Osteoblast (primary cell): ENCODE measurements around the gene NPFFR2. TPM values are rescaled to one million over a fixed set of nuclear protein-coding genes. Genes with fewer than 3 reads are reported as not detected.
"Not testable (repeated sequence)": the region's sequence is repeated elsewhere in the genome, so short reads cannot be mapped to it uniquely, and the experiment has no call there.

Experiments used
- DNase-seq: peaks from one replicate; pipeline ENCODE4 v3.0.0; 2011; ENCODE audit warnings: low spot score, mixed read lengths; ENCODE audit not compliant: insufficient read length; ENCODE audit errors: missing footprints
- H2AFZ ChIP-seq: 2 replicates; pipeline ENCODE4 v1.6.0; 2011; ENCODE audit warnings: mild to moderate bottlenecking, low read length
- H3K27ac ChIP-seq: 2 replicates; pipeline ENCODE4 v1.5.1; 2011; ENCODE audit warnings: mild to moderate bottlenecking, low read depth, low read length, moderate library complexity
- H3K27me3 ChIP-seq: 2 replicates; pipeline ENCODE4 v1.6.0; 2012; ENCODE audit warnings: mild to moderate bottlenecking, control low read depth, inconsistent platforms, low read length, moderate library complexity; ENCODE audit not compliant: insufficient read depth
- H3K36me3 ChIP-seq: 2 replicates; pipeline ENCODE4 v1.5.1; 2011; ENCODE audit warnings: mild to moderate bottlenecking, low read length, control low read depth, moderate library complexity; ENCODE audit not compliant: insufficient read depth
- H3K4me1 ChIP-seq: 2 replicates; pipeline ENCODE4 v1.5.1; 2011; ENCODE audit warnings: mild to moderate bottlenecking, low read length, control low read depth, moderate library complexity; ENCODE audit not compliant: insufficient read depth
- H3K4me2 ChIP-seq: 2 replicates; pipeline ENCODE4 v1.6.0; 2011; ENCODE audit warnings: mild to moderate bottlenecking, low read length; ENCODE audit not compliant: insufficient read depth
- H3K4me3 ChIP-seq: fragments of 200-600 bp; sonication (generic); 3 replicates; pipeline ENCODE4 v1.5.1; 2012; ENCODE audit warnings: mild to moderate bottlenecking, low read length, inconsistent platforms; ENCODE audit not compliant: insufficient read depth
- H3K79me2 ChIP-seq: 2 replicates; pipeline ENCODE4 v1.6.0; 2012; ENCODE audit warnings: mild to moderate bottlenecking, low read length, control low read depth, inconsistent platforms; ENCODE audit not compliant: insufficient read depth
- H3K9me3 ChIP-seq: 2 replicates; pipeline ENCODE4 v1.5.1; 2011; ENCODE audit warnings: low read depth, low read length, control low read depth
- H4K20me1 ChIP-seq: 2 replicates; pipeline ENCODE4 v1.6.0; 2012; ENCODE audit warnings: mild to moderate bottlenecking, low read length, control low read depth; ENCODE audit not compliant: insufficient read depth
- CTCF ChIP-seq: IDR thresholded peaks from 2 replicates; pipeline ENCODE4 v1.5.1; 2011; ENCODE audit warnings: mild to moderate bottlenecking, low read depth, low read length, moderate library complexity; ENCODE audit errors: extremely low read depth
- total RNA-seq: library from RNA; depleted of rRNA; stranded (reverse); fragments of >200 nt; gene quantifications from 2 replicates; pipeline ENCODE4 v1.2.3, GENCODE V29; 2012

The NPFFR2 gene
- total RNA-seq, 1 donor: not detected

GRCh38 chr4:72144241-72144640 is 112.4 kb downstream of the NPFFR2 start:
- H3K27me3 ChIP-seq: no peaks in the 10 kb centered on the region
- DNase-seq: no peak
- H3K27ac ChIP-seq: no peak overlapping the region
- H2AFZ ChIP-seq: no peak overlapping the region
- H3K36me3 ChIP-seq: no peaks in the 10 kb centered on the region
- no peak for TF ChIP-seq CTCF
- no peak overlapping the region for H3K4me2 ChIP-seq
- no peak overlapping the region for H3K4me3 ChIP-seq
- H3K4me1 ChIP-seq: no peaks in the 10 kb centered on the region
- no peaks in the 10 kb centered on the region for H3K9me3 ChIP-seq
- no peaks in the 10 kb centered on the region for H3K79me2 ChIP-seq
- no peaks in the 10 kb centered on the region for H4K20me1 ChIP-seq

- Histone ChIP-seq H3K9me3 (no peaks in the 10 kb centered on the region), H3K27ac (no peak overlapping the region), H3K36me3 (no peaks in the 10 kb centered on the region), H3K79me2 (no peaks in the 10 kb centered on the region), H3K4me1 (no peaks in the 10 kb centered on the region), H3K4me3 (no peak overlapping the region), H3K27me3 (no peaks in the 10 kb centered on the region), H4K20me1 (no peaks in the 10 kb centered on the region), H3K4me2 (no peak overlapping the region), H2AFZ (no peak overlapping the region)
- no peak for DNase-seq
- TF ChIP-seq CTCF: no peak
Measured at GRCh38 chr4:72152731-72153130, 120.9 kb downstream of the NPFFR2 start.

- not testable (repeated sequence) for H3K36me3 ChIP-seq, H4K20me1 ChIP-seq, H2AFZ ChIP-seq, H3K27ac ChIP-seq, H3K9me3 ChIP-seq, H3K27me3 ChIP-seq, DNase-seq, H3K4me3 ChIP-seq, H3K4me2 ChIP-seq, H3K4me1 ChIP-seq, H3K79me2 ChIP-seq
Measured at GRCh38 chr4:72153634-72154033, 121.8 kb downstream of the NPFFR2 start.

DNA sequence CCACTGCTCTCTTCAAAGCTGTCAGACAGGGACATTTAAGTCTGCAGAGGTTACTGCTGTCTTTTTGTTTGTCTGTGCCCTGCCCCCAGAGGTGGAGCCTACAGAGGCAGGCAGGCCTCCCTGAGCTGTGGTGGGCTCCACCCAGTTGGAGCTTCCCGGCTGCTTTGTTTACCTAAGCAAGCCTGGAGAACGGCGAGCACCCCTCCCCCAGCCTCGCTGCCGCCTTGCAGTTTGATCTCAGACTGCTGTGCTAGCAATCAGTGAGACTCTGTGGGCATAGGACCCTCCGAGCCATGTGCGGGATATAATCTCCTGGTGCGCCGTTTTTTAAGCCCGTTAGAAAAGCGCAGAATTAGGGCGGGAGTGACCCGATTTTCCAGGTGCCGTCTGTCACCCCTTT is 137.5 kb downstream of the NPFFR2 start:
- H3K9me3 ChIP-seq, H3K27me3 ChIP-seq, H3K27ac ChIP-seq, H3K36me3 ChIP-seq, H2AFZ ChIP-seq, DNase-seq, H3K4me3 ChIP-seq, H4K20me1 ChIP-seq, H3K4me2 ChIP-seq, H3K4me1 ChIP-seq, H3K79me2 ChIP-seq: not testable (repeated sequence)

DNA sequence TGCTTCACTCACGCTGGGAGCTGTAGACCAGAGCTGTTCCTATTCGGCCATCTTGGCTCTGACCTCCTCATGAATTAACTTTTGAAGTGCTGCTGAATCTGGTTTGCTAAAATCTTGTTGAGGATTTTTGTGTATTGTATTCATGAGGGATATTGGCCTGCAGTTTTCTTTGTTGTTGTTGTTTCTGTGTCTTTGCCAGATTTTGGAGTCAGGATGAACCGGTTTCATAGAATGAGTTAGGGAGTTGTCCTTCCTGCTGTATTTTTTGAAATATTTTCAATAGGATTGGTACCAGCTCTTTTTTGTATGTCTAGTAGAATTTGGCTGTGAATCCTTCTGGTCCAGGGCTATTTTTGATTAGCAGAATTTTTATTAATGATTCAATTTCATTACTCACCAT is 138.1 kb downstream of the NPFFR2 start:
- no peaks in the 10 kb centered on the region for H3K36me3 ChIP-seq
- no peak overlapping the region for H3K4me2 ChIP-seq
- TF ChIP-seq CTCF: no peak
- no peaks in the 10 kb centered on the region for H3K9me3 ChIP-seq
- H3K4me3 ChIP-seq: no peak overlapping the region
- no peaks in the 10 kb centered on the region for H3K79me2 ChIP-seq
- no peak overlapping the region for H2AFZ ChIP-seq
- H3K27ac ChIP-seq: no peak overlapping the region
- DNase-seq: no peak
- no peaks in the 10 kb centered on the region for H4K20me1 ChIP-seq
- H3K4me1 ChIP-seq: no peaks in the 10 kb centered on the region
- H3K27me3 ChIP-seq: no peaks in the 10 kb centered on the region
